Mucosa of descending colon (tissue), 3 donors: ENCODE measurements around the gene KCTD14. TPM values are rescaled to one million over a fixed set of nuclear protein-coding genes. Genes with fewer than 3 reads are reported as not detected.
"Not testable (repeated sequence)": the region's sequence is repeated elsewhere in the genome, so short reads cannot be mapped to it uniquely, and the experiment has no call there.

ENCODE experiments used
- ATAC-seq: fragments of 200-7000 bp; cut with Tn5 transposase; one replicate; pipeline ENCODE4 v1.9.1; 2020; ENCODE audit warnings: mild to moderate bottlenecking, moderate library complexity
- DNase-seq, 3 donors: peaks; one replicate each; pipeline ENCODE4 v3.0.0-alpha.2; 2020
- H3K36me3 ChIP-seq: fragments of 200-600 bp; one replicate; pipeline ENCODE4 v1.8.0; 2021; ENCODE audit warnings: low read depth, mild to moderate bottlenecking
- H3K4me1 ChIP-seq: fragments of 200-600 bp; one replicate; pipeline ENCODE4 v1.8.0; 2021; ENCODE audit warnings: low read depth, mild to moderate bottlenecking
- H3K4me3 ChIP-seq: fragments of 200-600 bp; one replicate; pipeline ENCODE4 v1.8.0; 2021; ENCODE audit warnings: mild to moderate bottlenecking
- H3K9me3 ChIP-seq: fragments of 200-600 bp; one replicate; pipeline ENCODE4 v1.8.0; 2021; ENCODE audit warnings: mild to moderate bottlenecking
- intact Hi-C, 2 donors: fragments of 100-400 bp; cut with DNase I in 1 of 2; cut with micrococcal nuclease in 1 of 2; formaldehyde crosslinking; loops; one replicate each; pipeline versions ENCODE4 v1.11.0 to v1.11.1; 2022; cut with DNase I, micrococcal nuclease
- total RNA-seq, 3 donors: library from RNA; stranded (reverse); fragmentation: NEBNext Ultra II Directional in 2 of 3; extraction: Animal tissue kit (Norgen Biotek cat#: 25700) in 2 of 3; gene quantifications; one replicate each; pipeline versions ENCODE4 v1.2.1 to v1.2.4, GENCODE V29; 2021 to 2023
- TF ChIP-seq, protein P1 (sequence below): fragments of 200-600 bp; IDR thresholded peaks from one replicate; pipeline ENCODE4 v1.8.0; 2022; ENCODE audit warnings: antibody characterized with exemption, mild to moderate bottlenecking
- donor health status: DM: no; HTN: no; CAD: no; lungs with moderate emphysema.
- donor health status: DM: no; HTN: no; CAD: no.
- donor health status: DM: no; HTN: yes; CAD: no.

The KCTD14 gene
- total RNA-seq, 3 donors from 2014 or later = 4.3 to 13.2 (median 9.9) TPM

DNA sequence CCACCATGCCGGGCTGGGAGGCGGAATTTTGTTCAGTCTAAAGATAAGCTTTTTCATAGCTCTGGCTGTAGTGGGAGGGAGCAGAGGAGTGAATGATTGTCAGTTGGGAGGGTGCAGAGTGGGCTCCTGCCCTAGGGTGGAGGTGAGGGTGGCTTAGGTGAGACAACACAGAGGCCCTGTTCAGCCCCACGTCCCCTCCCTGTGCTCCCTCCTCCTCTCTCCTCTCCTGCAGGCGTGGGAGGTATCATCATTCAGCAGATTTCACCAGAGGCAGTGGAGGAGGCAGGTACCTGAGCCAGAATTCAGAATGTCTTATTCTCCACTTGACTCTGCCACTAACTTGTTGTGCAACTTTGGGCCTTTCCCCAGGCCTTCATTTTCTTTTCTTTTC is 38.8 kb upstream of the KCTD14 start:
- intact Hi-C loops = no loop called here
- TF ChIP-seq, protein P1, sequence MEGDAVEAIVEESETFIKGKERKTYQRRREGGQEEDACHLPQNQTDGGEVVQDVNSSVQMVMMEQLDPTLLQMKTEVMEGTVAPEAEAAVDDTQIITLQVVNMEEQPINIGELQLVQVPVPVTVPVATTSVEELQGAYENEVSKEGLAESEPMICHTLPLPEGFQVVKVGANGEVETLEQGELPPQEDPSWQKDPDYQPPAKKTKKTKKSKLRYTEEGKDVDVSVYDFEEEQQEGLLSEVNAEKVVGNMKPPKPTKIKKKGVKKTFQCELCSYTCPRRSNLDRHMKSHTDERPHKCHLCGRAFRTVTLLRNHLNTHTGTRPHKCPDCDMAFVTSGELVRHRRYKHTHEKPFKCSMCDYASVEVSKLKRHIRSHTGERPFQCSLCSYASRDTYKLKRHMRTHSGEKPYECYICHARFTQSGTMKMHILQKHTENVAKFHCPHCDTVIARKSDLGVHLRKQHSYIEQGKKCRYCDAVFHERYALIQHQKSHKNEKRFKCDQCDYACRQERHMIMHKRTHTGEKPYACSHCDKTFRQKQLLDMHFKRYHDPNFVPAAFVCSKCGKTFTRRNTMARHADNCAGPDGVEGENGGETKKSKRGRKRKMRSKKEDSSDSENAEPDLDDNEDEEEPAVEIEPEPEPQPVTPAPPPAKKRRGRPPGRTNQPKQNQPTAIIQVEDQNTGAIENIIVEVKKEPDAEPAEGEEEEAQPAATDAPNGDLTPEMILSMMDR = no peak
- H3K4me1 ChIP-seq = no peaks in the 10 kb centered on the region
- no peaks in the 10 kb centered on the region for H3K9me3 ChIP-seq
- DNase-seq = no peak
- H3K36me3 ChIP-seq = no peaks in the 10 kb centered on the region
- H3K4me3 ChIP-seq = no peak overlapping the region
- no peak for ATAC-seq

DNA sequence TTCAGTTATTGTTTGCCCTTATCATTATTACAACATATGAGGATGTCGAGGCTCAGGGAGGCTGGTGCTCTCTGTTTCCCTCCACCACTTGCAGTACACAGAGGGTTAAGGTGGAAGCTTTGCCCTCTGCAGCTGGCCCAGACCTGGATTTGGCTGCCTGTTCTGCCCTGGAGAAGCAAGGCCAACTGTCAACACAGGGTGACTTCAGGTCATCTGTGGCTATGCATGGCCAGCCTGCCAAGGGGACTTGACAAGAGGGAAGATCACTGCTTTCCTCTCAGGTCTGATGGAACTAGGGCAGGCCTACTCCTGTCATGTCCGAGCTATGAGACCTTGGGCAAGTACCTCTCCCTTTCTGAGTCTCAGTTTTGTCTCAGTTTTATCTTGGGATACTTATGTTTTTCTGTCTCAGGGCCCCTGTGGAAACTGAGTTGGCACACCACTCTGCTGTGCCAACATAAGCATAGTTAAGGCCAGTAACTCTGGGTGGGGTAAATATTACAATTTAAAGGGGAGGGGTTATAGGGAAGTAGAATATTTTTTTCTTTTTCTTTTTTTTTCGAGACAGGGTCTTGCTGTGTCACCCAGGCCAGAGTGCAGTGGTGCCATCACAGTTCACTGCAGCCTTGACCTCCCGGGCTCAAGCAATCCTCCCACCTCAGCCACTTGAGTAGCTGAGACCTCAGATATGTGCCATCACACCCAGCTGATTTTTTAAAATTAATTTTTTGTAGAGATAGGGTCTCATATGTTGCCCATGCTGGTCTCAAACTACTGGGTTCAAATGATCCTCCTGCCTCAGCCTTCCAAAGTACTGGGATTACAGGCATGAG is 38.2 kb upstream of the KCTD14 start:
- no peak for DNase-seq
- H3K9me3 ChIP-seq = no peaks in the 10 kb centered on the region
- TF ChIP-seq, protein P1 = no peak
- intact Hi-C loops = no loop called here
- no peaks in the 10 kb centered on the region for H3K36me3 ChIP-seq
- no peak overlapping the region for H3K4me3 ChIP-seq
- H3K4me1 ChIP-seq = no peaks in the 10 kb centered on the region
- ATAC-seq = no peak

DNA sequence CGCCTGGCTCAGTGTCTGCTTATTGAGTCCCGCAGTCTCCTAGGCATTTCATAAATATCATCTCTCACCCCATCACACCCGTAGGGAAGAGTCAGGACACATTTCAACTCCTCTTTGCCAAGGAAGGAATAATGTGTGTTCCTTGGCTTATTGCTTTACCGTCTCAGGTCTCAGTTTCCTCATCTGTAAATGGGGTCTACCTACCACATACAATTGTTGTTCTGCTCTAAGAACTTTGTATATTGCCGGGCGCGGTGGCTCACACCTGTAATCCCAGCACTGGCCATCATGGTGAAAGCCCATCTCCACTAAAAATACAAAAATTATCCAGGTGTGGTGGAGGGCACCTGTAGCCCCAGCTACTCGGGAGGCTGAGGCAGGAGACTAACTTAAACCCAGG is 37.5 kb upstream of the KCTD14 start:
- H3K4me1 ChIP-seq = no peaks in the 10 kb centered on the region
- intact Hi-C loops = no loop called here
- TF ChIP-seq, protein P1 = no peak
- DNase-seq (no peak), ATAC-seq (no peak)
- no peaks in the 10 kb centered on the region for H3K36me3 ChIP-seq
- no peaks in the 10 kb centered on the region for H3K9me3 ChIP-seq
- H3K4me3 ChIP-seq = no peak overlapping the region

DNA sequence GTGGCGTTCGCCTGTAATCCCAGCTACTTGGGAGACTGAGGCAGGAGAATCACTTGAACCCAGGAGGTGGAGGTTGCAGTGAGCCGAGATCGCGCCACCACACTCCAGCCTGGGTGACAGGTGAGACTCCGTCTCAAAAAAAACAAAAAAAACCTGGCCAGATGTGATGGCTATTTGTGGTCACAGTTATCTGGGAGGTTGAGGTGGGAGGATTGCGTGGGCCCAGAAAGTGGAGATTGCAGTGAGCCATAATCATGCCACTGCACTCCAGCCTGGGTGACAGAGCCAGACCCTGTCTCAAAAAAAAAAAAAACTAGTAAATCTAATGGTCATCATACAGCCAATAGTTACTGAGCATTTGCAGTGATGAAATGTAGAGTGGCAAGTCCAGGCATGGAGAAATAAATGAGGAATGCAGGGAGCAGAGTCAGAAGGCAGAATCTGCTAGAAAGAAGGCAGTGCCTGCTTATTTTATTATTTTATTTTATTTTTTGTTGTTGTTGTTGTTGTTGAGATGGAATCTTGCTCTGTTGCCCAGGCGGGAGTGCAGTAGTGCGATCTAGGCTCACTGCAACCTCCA is 36.8 kb upstream of the KCTD14 start:
- H3K4me1 ChIP-seq, ATAC-seq, DNase-seq, H3K9me3 ChIP-seq, intact Hi-C loops, H3K36me3 ChIP-seq, H3K4me3 ChIP-seq: not testable (repeated sequence)

DNA sequence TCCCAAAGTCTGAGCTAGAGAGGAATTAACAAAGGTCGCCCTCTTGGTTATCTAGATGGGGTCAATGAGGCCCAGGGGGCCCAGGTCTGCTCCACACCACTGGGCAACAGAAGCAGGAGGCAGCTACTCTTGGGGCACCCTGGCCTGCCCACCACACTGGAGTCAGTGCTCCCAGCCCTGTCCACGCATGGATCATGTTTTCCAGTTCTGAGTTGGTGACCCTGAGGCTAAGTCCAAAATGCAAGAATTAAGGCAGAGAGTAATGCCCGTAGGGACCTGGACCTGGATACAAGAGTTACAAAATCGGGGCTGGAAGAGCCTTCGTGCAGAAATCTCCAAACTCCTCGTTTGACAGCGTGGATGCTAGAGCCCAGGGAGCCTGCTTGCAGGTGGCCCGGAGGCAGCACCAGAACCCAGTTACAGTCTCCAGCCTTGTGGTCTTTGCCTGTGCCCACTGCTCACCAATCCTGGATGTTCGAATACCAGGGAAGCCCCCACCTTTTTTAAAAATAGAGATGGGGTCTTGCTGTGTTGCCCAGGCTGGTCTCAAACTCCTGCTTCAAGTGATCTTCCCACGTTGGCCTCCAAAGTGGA is 34.5 kb upstream of the KCTD14 start:
- Histone ChIP-seq H3K4me3 (no peak overlapping the region), H3K36me3 (no peaks in the 10 kb centered on the region), H3K9me3 (no peaks in the 10 kb centered on the region), H3K4me1 (no peaks in the 10 kb centered on the region)
- intact Hi-C loops = no loop called here
- DNase-seq (no peak), ATAC-seq (no peak)
- TF ChIP-seq, protein P1 = no peak

DNA sequence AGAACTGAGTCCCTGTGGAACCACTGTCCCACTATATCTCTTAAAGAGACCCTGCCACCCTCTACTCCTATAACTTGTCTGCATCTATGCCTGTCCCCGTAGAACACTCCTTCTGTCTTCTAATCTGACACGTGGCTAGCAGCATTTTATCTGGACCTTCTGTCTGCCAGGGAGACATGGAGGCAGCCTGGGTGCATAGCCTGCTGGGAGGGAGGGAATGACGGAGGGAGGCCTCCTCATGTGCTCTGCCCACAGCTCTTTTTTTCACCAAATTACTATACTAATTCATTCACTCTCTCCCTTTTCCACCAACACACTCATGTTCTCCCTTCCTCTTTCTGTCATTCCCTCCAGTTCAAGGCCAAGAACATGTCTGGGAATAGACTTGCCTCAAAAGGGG is 33.0 kb upstream of the KCTD14 start:
- no peak overlapping the region for H3K4me3 ChIP-seq
- no peaks in the 10 kb centered on the region for H3K9me3 ChIP-seq
- no peaks in the 10 kb centered on the region for H3K4me1 ChIP-seq
- DNase-seq (no peak), ATAC-seq (no peak)
- no peaks in the 10 kb centered on the region for H3K36me3 ChIP-seq
- TF ChIP-seq, protein P1 = no peak
- intact Hi-C loops = no loop called here
